Measurements from ENCODE around the gene SMR3B.

SMR3B gene
- total RNA-seq = 0 to 0.03 (median 0) reads per million in 9 experiments

- Mint-ChIP-seq H3K4me1 (ENCODE audit: low read depth in 2 of 2) (no peaks in the 10 kb centered on the region), H3K27ac (no peak within 1 kb of the TSS), H3K9me3 (no peaks in the 10 kb centered on the region), H3K27me3 (no peaks in the 10 kb centered on the region), H3K36me3 (ENCODE audit: insufficient read depth) (no peaks in the 10 kb centered on the region), H3K4me3 (no peak within 1 kb of the TSS)
- ATAC-seq (replicated peaks) (no peak), DNase-seq (no peak)
These were observed at the start of gene SMR3B for GRCh38 chr4:70382691-70383181. Gene SMR3B, plus strand, starts transcription at chr4:70383131. Its CDS starts 1,380 bp downstream, at chr4:70384511.

- Mint-ChIP-seq H3K36me3 (ENCODE audit: insufficient read depth) (no peaks in the 10 kb centered on the region), H3K4me3 (no peak within 1 kb of the TSS), H3K4me1 (ENCODE audit: low read depth in 2 of 2) (no peaks in the 10 kb centered on the region), H3K9me3 (no peaks in the 10 kb centered on the region), H3K27me3 (no peaks in the 10 kb centered on the region), H3K27ac (no peak within 1 kb of the TSS)
- DNase-seq (no peak), ATAC-seq (replicated peaks) (no peak)
These were observed 48.2 kb upstream of the SMR3B start, which contains the start of gene CABS1 for GRCh38 chr4:70334681-70335080. Gene CABS1, plus strand, starts transcription at chr4:70334981. Its CDS starts 59 bp downstream, at chr4:70335040.

- no peak for DNase-seq
- no peaks in the 10 kb centered on the region for H3K27me3 Mint-ChIP-seq
- no peaks in the 10 kb centered on the region for H3K9me3 Mint-ChIP-seq
- no peak for ATAC-seq (replicated peaks)
- no peak overlapping the region for H3K27ac Mint-ChIP-seq
- no peaks in the 10 kb centered on the region for H3K4me1 Mint-ChIP-seq (ENCODE audit: low read depth in 2 of 2)
- H3K4me3 Mint-ChIP-seq = no peak overlapping the region
- no peaks in the 10 kb centered on the region for H3K36me3 Mint-ChIP-seq (ENCODE audit: insufficient read depth)
These were observed 46.9 kb upstream of the SMR3B start for GRCh38 chr4:70336043-70336442.

- H3K27me3 Mint-ChIP-seq = no peaks in the 10 kb centered on the region
These were observed 45.0 kb upstream of the SMR3B start for GRCh38 chr4:70337886-70338420.

GRCh38 chr4:70356185-70356584 lies 26.7 kb upstream of the SMR3B start:
- Mint-ChIP-seq H3K4me1 (ENCODE audit: low read depth in 2 of 2) (no peaks in the 10 kb centered on the region), H3K27ac (no peak overlapping the region), H3K27me3 (no peaks in the 10 kb centered on the region), H3K4me3 (no peak overlapping the region), H3K9me3 (peaks cover 0 to 10% of the 10 kb centered on the region in 2 donors), H3K36me3 (ENCODE audit: insufficient read depth) (no peaks in the 10 kb centered on the region)
- DNase-seq = no peak
- ATAC-seq (replicated peaks) = no peak

More at GRCh38 chr4:70337886-70338420, 45.0 kb upstream of the SMR3B start:
- no peaks in the 10 kb centered on the region for H3K4me1 Mint-ChIP-seq (ENCODE audit: low read depth in 2 of 2)
- no peaks in the 10 kb centered on the region for H3K36me3 Mint-ChIP-seq (ENCODE audit: insufficient read depth)
- no peak overlapping the region for H3K4me3 Mint-ChIP-seq
- H3K27ac Mint-ChIP-seq = no peak overlapping the region
- H3K9me3 Mint-ChIP-seq = no peaks in the 10 kb centered on the region
- ATAC-seq (replicated peaks) (no peak), DNase-seq (no peak)

- no peak overlapping the region for H3K27ac Mint-ChIP-seq
- no peak overlapping the region for H3K4me3 Mint-ChIP-seq
- H3K4me1 Mint-ChIP-seq (ENCODE audit: low read depth in 2 of 2) = no peaks in the 10 kb centered on the region
- peaks cover 0 to 5% of the 10 kb centered on the region in 2 donors for H3K9me3 Mint-ChIP-seq
- DNase-seq (no peak), ATAC-seq (replicated peaks) (no peak)
- no peaks in the 10 kb centered on the region for H3K27me3 Mint-ChIP-seq
- H3K36me3 Mint-ChIP-seq (ENCODE audit: insufficient read depth) = no peaks in the 10 kb centered on the region
These were observed 23.7 kb upstream of the SMR3B start for GRCh38 chr4:70359115-70359661.

- Mint-ChIP-seq H3K9me3 (peaks cover 0 to 8% of the 10 kb centered on the region in 2 donors), H3K4me3 (no peak within 1 kb of the TSS), H3K27me3 (no peaks in the 10 kb centered on the region), H3K36me3 (ENCODE audit: insufficient read depth) (no peaks in the 10 kb centered on the region), H3K27ac (no peak within 1 kb of the TSS), H3K4me1 (ENCODE audit: low read depth in 2 of 2) (no peaks in the 10 kb centered on the region)
- no peak for DNase-seq
- no peak for ATAC-seq (replicated peaks)
These were observed 22.5 kb upstream of the SMR3B start, which contains the start of gene SMR3A for GRCh38 chr4:70360460-70360859. Gene SMR3A, plus strand, starts transcription at chr4:70360760. Its CDS starts 1,356 bp downstream, at chr4:70362116.

GRCh38 chr4:70364002-70364401 lies 18.9 kb upstream of the SMR3B start:
- peaks cover 0 to 12% of the 10 kb centered on the region in 2 donors for H3K9me3 Mint-ChIP-seq
- DNase-seq (no peak), ATAC-seq (replicated peaks) (no peak)
- no peak overlapping the region for H3K27ac Mint-ChIP-seq
- no peaks in the 10 kb centered on the region for H3K4me1 Mint-ChIP-seq (ENCODE audit: low read depth in 2 of 2)
- H3K4me3 Mint-ChIP-seq = no peak overlapping the region
- no peaks in the 10 kb centered on the region for H3K36me3 Mint-ChIP-seq (ENCODE audit: insufficient read depth)
- no peaks in the 10 kb centered on the region for H3K27me3 Mint-ChIP-seq

- no peaks in the 10 kb centered on the region for H3K4me1 Mint-ChIP-seq (ENCODE audit: low read depth in 2 of 2)
- DNase-seq (no peak), ATAC-seq (replicated peaks) (no peak)
- H3K36me3 Mint-ChIP-seq (ENCODE audit: insufficient read depth) = no peaks in the 10 kb centered on the region
- H3K27me3 Mint-ChIP-seq = no peaks in the 10 kb centered on the region
- no peak overlapping the region for H3K27ac Mint-ChIP-seq
- peaks cover 0 to 12% of the 10 kb centered on the region in 2 donors for H3K9me3 Mint-ChIP-seq
- no peak overlapping the region for H3K4me3 Mint-ChIP-seq
These were observed 17.5 kb upstream of the SMR3B start for GRCh38 chr4:70365479-70365878.

- H3K27ac Mint-ChIP-seq = no peak overlapping the region
- H3K4me3 Mint-ChIP-seq = no peak overlapping the region
- no peaks in the 10 kb centered on the region for H3K36me3 Mint-ChIP-seq (ENCODE audit: insufficient read depth)
- no peak for ATAC-seq (replicated peaks)
- H3K27me3 Mint-ChIP-seq = no peaks in the 10 kb centered on the region
- DNase-seq = no peak
- H3K9me3 Mint-ChIP-seq = peaks cover 0 to 12% of the 10 kb centered on the region in 2 donors
- H3K4me1 Mint-ChIP-seq (ENCODE audit: low read depth in 2 of 2) = no peaks in the 10 kb centered on the region
These were observed 15.1 kb upstream of the SMR3B start for GRCh38 chr4:70367813-70368212.

- Mint-ChIP-seq H3K27me3 (no peaks in the 10 kb centered on the region), H3K9me3 (no peaks in the 10 kb centered on the region), H3K36me3 (ENCODE audit: insufficient read depth) (no peaks in the 10 kb centered on the region), H3K4me1 (ENCODE audit: low read depth in 2 of 2) (no peaks in the 10 kb centered on the region), H3K27ac (no peak overlapping the region), H3K4me3 (no peak overlapping the region)
- no peak for ATAC-seq (replicated peaks)
- DNase-seq = no peak
These were observed 10.9 kb upstream of the SMR3B start for GRCh38 chr4:70371987-70372386.

GRCh38 chr4:70372760-70373159 lies 10.2 kb upstream of the SMR3B start:
- no peak overlapping the region for H3K4me3 Mint-ChIP-seq
- H3K27ac Mint-ChIP-seq = no peak overlapping the region
- H3K36me3 Mint-ChIP-seq (ENCODE audit: insufficient read depth) = no peaks in the 10 kb centered on the region
- H3K4me1 Mint-ChIP-seq (ENCODE audit: low read depth in 2 of 2) = no peaks in the 10 kb centered on the region
- H3K27me3 Mint-ChIP-seq = no peaks in the 10 kb centered on the region
- ATAC-seq (replicated peaks) (no peak), DNase-seq (no peak)
- no peaks in the 10 kb centered on the region for H3K9me3 Mint-ChIP-seq

- Mint-ChIP-seq H3K27ac (no peak overlapping the region), H3K36me3 (ENCODE audit: insufficient read depth) (no peaks in the 10 kb centered on the region), H3K4me1 (ENCODE audit: low read depth in 2 of 2) (no peaks in the 10 kb centered on the region), H3K27me3 (no peaks in the 10 kb centered on the region), H3K9me3 (no peaks in the 10 kb centered on the region), H3K4me3 (no peak overlapping the region)
- ATAC-seq (replicated peaks) = no peak
- no peak for DNase-seq
These were observed 2.4 kb upstream of the SMR3B start for GRCh38 chr4:70380578-70380977.

GRCh38 chr4:70392057-70392776 lies 9.3 kb downstream of the SMR3B start:
- H3K27me3 Mint-ChIP-seq = no peaks in the 10 kb centered on the region
- H3K4me3 Mint-ChIP-seq = no peak overlapping the region
- DNase-seq = no peak
- no peak for ATAC-seq (replicated peaks)
- H3K36me3 Mint-ChIP-seq (ENCODE audit: insufficient read depth) = no peaks in the 10 kb centered on the region
- H3K9me3 Mint-ChIP-seq = peaks cover 0 to 4% of the 10 kb centered on the region in 2 donors
- no peaks in the 10 kb centered on the region for H3K4me1 Mint-ChIP-seq (ENCODE audit: low read depth in 2 of 2)
- no peak overlapping the region for H3K27ac Mint-ChIP-seq
